Nephron (organoid): Measurements from ENCODE around the gene SPSB3.
A peak's percentile ranks its signal among the peaks of the same experiment; 100 is the strongest.

Source experiments
- H3K27ac Mint-ChIP-seq, 3 experiments: 2 replicates each; pipeline ENCODE4 v1.8.0; 2020; ENCODE audit warnings: mixed read lengths in 3 of 3, mild to moderate bottlenecking in 2 of 3, moderate library complexity in 1 of 3
- H3K27me3 Mint-ChIP-seq: 2 replicates; pipeline ENCODE4 v1.8.0; 2021; ENCODE audit warnings: low read depth, mild to moderate bottlenecking, moderate library complexity, mixed read lengths
- H3K36me3 Mint-ChIP-seq: 2 replicates; pipeline ENCODE4 v1.8.0; 2020; ENCODE audit warnings: low read depth, mixed read lengths
- H3K4me1 Mint-ChIP-seq: 2 replicates; pipeline ENCODE4 v1.8.0; 2020; ENCODE audit warnings: mixed read lengths
- H3K4me3 Mint-ChIP-seq, 3 experiments: 2 replicates each; pipeline ENCODE4 v1.8.0; 2020; ENCODE audit warnings: mild to moderate bottlenecking in 3 of 3, mixed read lengths in 3 of 3, moderate library complexity in 2 of 3
- H3K9me3 Mint-ChIP-seq: 2 replicates; pipeline ENCODE4 v1.8.0; 2020; ENCODE audit warnings: mixed read lengths
- CTCF ChIP-seq, 3 experiments: fragments of 200-600 bp; sonication (generic); IDR thresholded peaks; one replicate each; pipeline ENCODE4 v1.5.0; 2021; ENCODE audit warnings: antibody characterized with exemption in 3 of 3; ENCODE audit not compliant: unreplicated experiment in 3 of 3

SPSB3 gene

DNA sequence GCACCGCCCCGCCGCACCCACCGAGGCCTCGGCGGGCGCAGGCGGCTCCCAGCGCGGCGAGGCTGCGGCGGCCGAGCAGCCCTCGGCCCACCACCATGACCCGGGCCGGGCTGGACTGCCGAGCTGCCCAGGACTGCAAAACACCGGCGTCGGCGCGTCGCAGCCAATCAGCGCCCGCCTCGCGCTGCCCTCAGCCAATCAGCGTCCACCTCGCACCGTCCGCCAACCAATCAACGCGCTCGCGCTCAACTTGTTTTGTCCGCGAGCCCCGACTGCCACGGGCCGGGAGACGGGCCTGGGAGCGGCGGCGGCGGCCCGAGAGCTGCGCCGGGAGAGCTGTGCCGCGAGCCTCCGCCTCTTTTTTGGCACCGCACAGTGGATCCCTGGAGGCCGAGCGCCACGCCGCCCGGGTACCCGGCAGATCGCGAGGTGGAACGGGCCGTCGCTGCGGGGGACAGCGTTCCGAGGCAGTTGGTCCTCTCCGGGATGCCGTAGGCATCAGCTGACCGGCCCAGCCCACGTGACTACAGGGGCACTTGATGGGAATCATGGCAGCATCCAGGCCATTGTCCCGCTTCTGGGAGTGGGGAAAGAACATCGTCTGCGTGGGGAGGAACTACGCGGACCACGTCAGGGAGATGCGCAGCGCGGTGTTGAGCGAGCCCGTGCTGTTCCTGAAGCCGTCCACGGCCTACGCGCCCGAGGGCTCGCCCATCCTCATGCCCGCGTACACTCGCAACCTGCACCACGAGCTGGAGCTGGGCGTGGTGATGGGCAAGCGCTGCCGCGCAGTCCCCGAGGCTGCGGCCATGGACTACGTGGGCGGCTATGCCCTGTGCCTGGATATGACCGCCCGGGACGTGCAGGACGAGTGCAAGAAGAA is 44.6 kb upstream of the SPSB3 start, which contains the start of the genes FAHD1 and HAGH:
TSS of gene FAHD1 (plus strand) at position 516 of the 883 bp plus-strand sequence. CDS start at position 549, 33 bp downstream.
TSS of gene HAGH (minus strand) at position 135 of the 883 bp plus-strand sequence. CDS start at position 97, 38 bp downstream.
- Mint-ChIP-seq H3K4me1 (peaks cover 24% of the 10 kb centered on the region), H3K9me3 (no peaks in the 10 kb centered on the region), H3K36me3 (peaks cover 11% of the 10 kb centered on the region), H3K27me3 (peaks cover 3% of the 10 kb centered on the region), H3K4me3 (peak within 1 kb of the TSS; percentile 93 to 97 (median 93)), H3K27ac (peak within 1 kb of the TSS; percentile 37 to 91 (median 90))
- no peak for TF ChIP-seq CTCF (IDR thresholded peaks at IDR 0.05; ENCODE audit: unreplicated experiment in 3 of 3)

GRCh38 chr16:1825864-1826690 is 43.7 kb upstream of the SPSB3 start:
- Mint-ChIP-seq H3K27ac (peak overlapping the region in 1 of 3 experiments; percentile 24), H3K4me3 (peak overlapping the region; percentile 72 to 84 (median 82)), H3K36me3 (peaks cover 10% of the 10 kb centered on the region), H3K27me3 (peaks cover 3% of the 10 kb centered on the region), H3K9me3 (no peaks in the 10 kb centered on the region), H3K4me1 (peaks cover 24% of the 10 kb centered on the region)
- TF ChIP-seq CTCF (IDR thresholded peaks at IDR 0.05; ENCODE audit: unreplicated experiment in 3 of 3): no peak

- H3K9me3 Mint-ChIP-seq: no peaks in the 10 kb centered on the region
- no peak for TF ChIP-seq CTCF (IDR thresholded peaks at IDR 0.05; ENCODE audit: unreplicated experiment in 3 of 3)
- peaks cover 24% of the 10 kb centered on the region for H3K4me1 Mint-ChIP-seq
- peaks cover 5% of the 10 kb centered on the region for H3K36me3 Mint-ChIP-seq
- peak overlapping the region; percentile 72 to 84 (median 82) for H3K4me3 Mint-ChIP-seq
- H3K27ac Mint-ChIP-seq: no peak overlapping the region
- H3K27me3 Mint-ChIP-seq: peaks cover 3% of the 10 kb centered on the region
Observed at GRCh38 chr16:1825381-1825863, 43.1 kb upstream of the SPSB3 start.

- H3K4me3 Mint-ChIP-seq: peak overlapping the region; percentile 73 to 84 (median 82)
Observed at GRCh38 chr16:1823821-1824220, 41.5 kb upstream of the SPSB3 start.

DNA sequence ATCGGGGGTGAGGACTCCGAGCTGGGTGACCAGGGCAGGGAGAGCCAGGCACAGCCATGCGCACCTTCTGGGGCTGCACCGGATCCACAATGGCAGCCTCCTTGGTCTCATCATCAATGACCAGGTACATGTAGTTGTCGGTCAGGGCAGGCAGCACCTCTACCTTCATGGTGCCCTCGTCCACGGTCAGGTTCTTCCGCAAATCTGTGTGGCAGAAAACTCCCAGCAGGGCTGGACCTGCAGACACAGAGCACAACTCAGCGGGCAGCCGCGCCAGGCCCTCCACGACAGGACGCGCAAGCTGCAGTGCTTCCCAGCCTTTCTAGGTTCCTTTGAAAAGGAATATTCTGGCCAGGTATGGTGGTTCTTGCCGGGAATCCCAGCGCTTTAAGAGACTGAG is 40.4 kb upstream of the SPSB3 start:
- H3K27me3 Mint-ChIP-seq: peaks cover 3% of the 10 kb centered on the region
- H3K4me3 Mint-ChIP-seq: no peak overlapping the region
- TF ChIP-seq CTCF (IDR thresholded peaks at IDR 0.05; ENCODE audit: unreplicated experiment in 3 of 3): no peak
- no peaks in the 10 kb centered on the region for H3K36me3 Mint-ChIP-seq
- peaks cover 14% of the 10 kb centered on the region for H3K4me1 Mint-ChIP-seq
- no peak overlapping the region for H3K27ac Mint-ChIP-seq
- H3K9me3 Mint-ChIP-seq: no peaks in the 10 kb centered on the region

More at GRCh38 chr16:1823821-1824220, 41.5 kb upstream of the SPSB3 start:
- Mint-ChIP-seq H3K4me1 (peaks cover 17% of the 10 kb centered on the region), H3K9me3 (no peaks in the 10 kb centered on the region), H3K36me3 (no peaks in the 10 kb centered on the region), H3K27ac (peak overlapping the region in 2 of 3 experiments; percentile 63 to 66), H3K27me3 (peaks cover 3% of the 10 kb centered on the region)
- TF ChIP-seq CTCF (IDR thresholded peaks at IDR 0.05; ENCODE audit: unreplicated experiment in 3 of 3): peak in 1 of 3 experiments; percentile 31
